ENCODE results near the gene DHX30.
"Not testable (repeated sequence)": the region's sequence is repeated elsewhere in the genome, so short reads cannot be mapped to it uniquely, and the experiment has no call there.

The DHX30 gene

GRCh38 chr3:47887991-47888390 lies 85.1 kb downstream of the DHX30 start:
- not testable (repeated sequence) for H3K27ac ChIP-seq (ENCODE audit: low read depth, low read length)
- peaks cover 16% of the 10 kb centered on the region; the same call in 1 of the 2 replicates for H3K36me3 ChIP-seq (ENCODE audit: insufficient read depth, low read length)

GRCh38 chr3:47888986-47889757 lies 86.2 kb downstream of the DHX30 start:
- Histone ChIP-seq H3K4me3 (ENCODE audit: low read depth, low read length) (no peak overlapping the region), H2AFZ (ENCODE audit: low read length, unreplicated experiment) (no peak overlapping the region), H3K4me1 (ENCODE audit: control insufficient read depth, insufficient read depth, low read length, unreplicated experiment) (no peaks in the 10 kb centered on the region), H3K27me3 (ENCODE audit: insufficient read depth, low read length) (no peaks in the 10 kb centered on the region), H3K36me3 (ENCODE audit: insufficient read depth, low read length) (peaks cover 16% of the 10 kb centered on the region; the same call in 1 of the 2 replicates), H3K79me2 (ENCODE audit: control insufficient read depth, insufficient read depth, low read length, unreplicated experiment) (peaks cover 3% of the 10 kb centered on the region), H3K27ac (ENCODE audit: low read depth, low read length) (no peak overlapping the region)

More at GRCh38 chr3:47887991-47888390, 85.1 kb downstream of the DHX30 start:
- H2AFZ ChIP-seq (ENCODE audit: low read length, unreplicated experiment); H3K4me1 ChIP-seq (ENCODE audit: control insufficient read depth, insufficient read depth, low read length, unreplicated experiment); H3K79me2 ChIP-seq (ENCODE audit: control insufficient read depth, insufficient read depth, low read length, unreplicated experiment); H3K27me3 ChIP-seq (ENCODE audit: insufficient read depth, low read length); H3K4me3 ChIP-seq (ENCODE audit: low read depth, low read length): not testable (repeated sequence)

GRCh38 chr3:47890126-47890827 lies 87.3 kb downstream of the DHX30 start:
- Histone ChIP-seq H3K4me3 (ENCODE audit: low read depth, low read length) (no peak overlapping the region), H3K36me3 (ENCODE audit: insufficient read depth, low read length) (peaks cover 16% of the 10 kb centered on the region; the same call in 1 of the 2 replicates), H3K27ac (ENCODE audit: low read depth, low read length) (no peak overlapping the region), H3K27me3 (ENCODE audit: insufficient read depth, low read length) (no peaks in the 10 kb centered on the region), H3K79me2 (ENCODE audit: control insufficient read depth, insufficient read depth, low read length, unreplicated experiment) (peaks cover 3% of the 10 kb centered on the region), H2AFZ (ENCODE audit: low read length, unreplicated experiment) (no peak overlapping the region), H3K4me1 (ENCODE audit: control insufficient read depth, insufficient read depth, low read length, unreplicated experiment) (no peaks in the 10 kb centered on the region)

DNA sequence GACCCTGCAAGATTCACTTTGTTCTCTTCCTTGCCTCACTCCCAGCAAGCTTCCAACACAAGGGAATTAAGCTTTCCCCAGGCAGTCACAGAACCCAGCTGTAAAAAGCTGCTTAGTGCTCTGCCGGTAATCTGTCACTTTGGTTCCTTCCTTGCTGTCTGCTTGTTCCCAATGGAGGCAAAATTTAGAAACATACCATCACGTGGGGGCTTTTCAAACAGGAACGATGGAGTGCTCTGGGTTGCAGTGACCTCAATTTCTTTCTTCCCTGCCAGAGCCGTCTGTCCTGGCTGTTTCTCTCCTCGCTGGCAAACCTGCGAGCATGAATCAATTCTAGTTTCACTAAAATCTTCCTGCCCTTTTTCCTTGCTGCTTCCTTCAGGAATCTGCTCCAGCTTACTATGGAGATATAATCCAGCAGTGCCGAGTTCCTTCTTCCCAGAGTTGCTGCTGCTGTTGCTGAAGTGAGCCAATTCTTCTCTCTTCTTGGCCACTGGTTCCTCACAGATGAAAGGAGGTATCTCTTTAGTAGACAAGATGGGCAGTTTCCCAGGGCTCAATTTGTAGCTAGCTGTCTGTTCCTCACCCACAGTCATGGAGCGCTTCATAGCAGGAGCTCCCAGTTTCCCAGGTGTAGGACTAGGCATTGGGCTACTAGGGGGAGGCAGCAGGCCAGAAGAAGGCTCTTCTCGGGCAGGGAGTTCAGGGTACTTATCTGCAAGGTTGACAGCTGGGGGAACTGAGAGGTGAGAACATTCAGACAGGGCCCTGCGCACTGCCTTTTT lies 88.1 kb downstream of the DHX30 start:
- Histone ChIP-seq H3K27ac (ENCODE audit: low read depth, low read length) (no peak overlapping the region), H3K79me2 (ENCODE audit: control insufficient read depth, insufficient read depth, low read length, unreplicated experiment) (peaks cover 3% of the 10 kb centered on the region), H2AFZ (ENCODE audit: low read length, unreplicated experiment) (no peak overlapping the region), H3K4me3 (ENCODE audit: low read depth, low read length) (no peak overlapping the region), H3K27me3 (ENCODE audit: insufficient read depth, low read length) (no peaks in the 10 kb centered on the region), H3K4me1 (ENCODE audit: control insufficient read depth, insufficient read depth, low read length, unreplicated experiment) (no peaks in the 10 kb centered on the region), H3K36me3 (ENCODE audit: insufficient read depth, low read length) (peaks cover 22% of the 10 kb centered on the region)

DNA sequence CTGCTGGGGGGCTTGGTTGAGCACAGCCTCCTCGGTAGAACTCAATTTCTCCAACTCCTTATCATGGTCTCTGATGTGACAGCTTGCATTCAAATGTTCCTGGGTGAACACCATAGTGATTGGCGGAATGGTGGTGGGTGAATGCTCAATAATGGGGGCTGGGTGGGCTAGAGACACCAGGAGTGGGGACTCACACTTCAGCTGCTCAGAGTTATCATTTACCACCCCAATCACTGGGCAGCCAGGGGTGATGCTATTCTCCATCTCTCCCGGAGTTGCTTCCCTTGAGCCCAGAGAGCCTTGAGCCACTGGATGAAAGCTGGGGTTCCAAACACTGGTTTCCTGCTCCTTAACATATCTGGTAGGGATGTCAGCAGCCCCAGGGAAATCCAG lies 88.7 kb downstream of the DHX30 start:
- no peaks in the 10 kb centered on the region for H3K4me1 ChIP-seq (ENCODE audit: control insufficient read depth, insufficient read depth, low read length, unreplicated experiment)
- H3K4me3 ChIP-seq (ENCODE audit: low read depth, low read length): no peak overlapping the region
- H3K27ac ChIP-seq (ENCODE audit: low read depth, low read length): no peak overlapping the region
- H3K27me3 ChIP-seq (ENCODE audit: insufficient read depth, low read length): no peaks in the 10 kb centered on the region
- peaks cover 24% of the 10 kb centered on the region for H3K36me3 ChIP-seq (ENCODE audit: insufficient read depth, low read length)
- H2AFZ ChIP-seq (ENCODE audit: low read length, unreplicated experiment): no peak overlapping the region
- peaks cover 1% of the 10 kb centered on the region for H3K79me2 ChIP-seq (ENCODE audit: control insufficient read depth, insufficient read depth, low read length, unreplicated experiment)

GRCh38 chr3:47892286-47893040 lies 89.5 kb downstream of the DHX30 start:
- Histone ChIP-seq H3K36me3 (ENCODE audit: insufficient read depth, low read length) (peaks cover 26% of the 10 kb centered on the region), H2AFZ (ENCODE audit: low read length, unreplicated experiment) (no peak overlapping the region), H3K27ac (ENCODE audit: low read depth, low read length) (no peak overlapping the region), H3K27me3 (ENCODE audit: insufficient read depth, low read length) (no peaks in the 10 kb centered on the region), H3K79me2 (ENCODE audit: control insufficient read depth, insufficient read depth, low read length, unreplicated experiment) (no peaks in the 10 kb centered on the region), H3K4me1 (ENCODE audit: control insufficient read depth, insufficient read depth, low read length, unreplicated experiment) (no peaks in the 10 kb centered on the region), H3K4me3 (ENCODE audit: low read depth, low read length) (no peak overlapping the region)

- no peaks in the 10 kb centered on the region for H3K79me2 ChIP-seq (ENCODE audit: control insufficient read depth, insufficient read depth, low read length, unreplicated experiment)
- H3K4me1 ChIP-seq (ENCODE audit: control insufficient read depth, insufficient read depth, low read length, unreplicated experiment): no peaks in the 10 kb centered on the region
- H3K36me3 ChIP-seq (ENCODE audit: insufficient read depth, low read length): peaks cover 30% of the 10 kb centered on the region
- H3K27me3 ChIP-seq (ENCODE audit: insufficient read depth, low read length): no peaks in the 10 kb centered on the region
- no peak overlapping the region for H3K27ac ChIP-seq (ENCODE audit: low read depth, low read length)
- H3K4me3 ChIP-seq (ENCODE audit: low read depth, low read length): no peak overlapping the region
- no peak overlapping the region for H2AFZ ChIP-seq (ENCODE audit: low read length, unreplicated experiment)
Observed at GRCh38 chr3:47895241-47895640, 92.3 kb downstream of the DHX30 start.

- H3K4me3 ChIP-seq (ENCODE audit: low read depth, low read length): no peak overlapping the region
Observed at GRCh38 chr3:47896736-47897135, 93.8 kb downstream of the DHX30 start.

GRCh38 chr3:47897954-47898353 lies 95.0 kb downstream of the DHX30 start:
- Histone ChIP-seq H3K4me1 (ENCODE audit: control insufficient read depth, insufficient read depth, low read length, unreplicated experiment) (no peaks in the 10 kb centered on the region), H2AFZ (ENCODE audit: low read length, unreplicated experiment) (no peak overlapping the region), H3K4me3 (ENCODE audit: low read depth, low read length) (no peak overlapping the region), H3K27me3 (ENCODE audit: insufficient read depth, low read length) (no peaks in the 10 kb centered on the region), H3K36me3 (ENCODE audit: insufficient read depth, low read length) (peaks cover 23% of the 10 kb centered on the region), H3K27ac (ENCODE audit: low read depth, low read length) (no peak overlapping the region), H3K79me2 (ENCODE audit: control insufficient read depth, insufficient read depth, low read length, unreplicated experiment) (no peaks in the 10 kb centered on the region)

More at GRCh38 chr3:47896736-47897135, 93.8 kb downstream of the DHX30 start:
- Histone ChIP-seq H2AFZ (ENCODE audit: low read length, unreplicated experiment) (no peak overlapping the region), H3K27me3 (ENCODE audit: insufficient read depth, low read length) (no peaks in the 10 kb centered on the region), H3K4me1 (ENCODE audit: control insufficient read depth, insufficient read depth, low read length, unreplicated experiment) (no peaks in the 10 kb centered on the region), H3K36me3 (ENCODE audit: insufficient read depth, low read length) (peaks cover 30% of the 10 kb centered on the region), H3K79me2 (ENCODE audit: control insufficient read depth, insufficient read depth, low read length, unreplicated experiment) (no peaks in the 10 kb centered on the region), H3K27ac (ENCODE audit: low read depth, low read length) (no peak overlapping the region)

GRCh38 chr3:47899495-47900108 lies 96.7 kb downstream of the DHX30 start:
- H3K27me3 ChIP-seq (ENCODE audit: insufficient read depth, low read length): no peaks in the 10 kb centered on the region
- H3K79me2 ChIP-seq (ENCODE audit: control insufficient read depth, insufficient read depth, low read length, unreplicated experiment): no peaks in the 10 kb centered on the region
- no peaks in the 10 kb centered on the region for H3K4me1 ChIP-seq (ENCODE audit: control insufficient read depth, insufficient read depth, low read length, unreplicated experiment)
- no peak overlapping the region for H2AFZ ChIP-seq (ENCODE audit: low read length, unreplicated experiment)
- no peak overlapping the region for H3K4me3 ChIP-seq (ENCODE audit: low read depth, low read length)
- H3K27ac ChIP-seq (ENCODE audit: low read depth, low read length): no peak overlapping the region
- H3K36me3 ChIP-seq (ENCODE audit: insufficient read depth, low read length): peaks cover 23% of the 10 kb centered on the region

All from ACC112 (cell line).